Activated CD8-positive, alpha-beta memory T cell treated with anti-CD3 and anti-CD28 coated beads, Interleukin-2, amount 50 U/mL, for 1 hour (primary cell): ENCODE measurements around the gene FGFBP1.
"Not testable (repeated sequence)": the region's sequence is repeated elsewhere in the genome, so short reads cannot be mapped to it uniquely, and the experiment has no call there.

Experiments
- DNase-seq: peaks from one replicate; pipeline ENCODE4 v3.0.0-alpha.2; 2020; ENCODE audit errors: extremely low read depth

FGFBP1 gene

GRCh38 chr4:15945516-15945915 lies 7.0 kb upstream of the FGFBP1 start:
- DNase-seq: no peak

- no peak for DNase-seq
Measured at GRCh38 chr4:15944895-15945294, 6.4 kb upstream of the FGFBP1 start.

- no peak for DNase-seq
Measured at GRCh38 chr4:15942283-15942682, 3.7 kb upstream of the FGFBP1 start.

- no peak for DNase-seq
Measured at GRCh38 chr4:15938182-15938581, 358 bp downstream of the FGFBP1 start.

DNA sequence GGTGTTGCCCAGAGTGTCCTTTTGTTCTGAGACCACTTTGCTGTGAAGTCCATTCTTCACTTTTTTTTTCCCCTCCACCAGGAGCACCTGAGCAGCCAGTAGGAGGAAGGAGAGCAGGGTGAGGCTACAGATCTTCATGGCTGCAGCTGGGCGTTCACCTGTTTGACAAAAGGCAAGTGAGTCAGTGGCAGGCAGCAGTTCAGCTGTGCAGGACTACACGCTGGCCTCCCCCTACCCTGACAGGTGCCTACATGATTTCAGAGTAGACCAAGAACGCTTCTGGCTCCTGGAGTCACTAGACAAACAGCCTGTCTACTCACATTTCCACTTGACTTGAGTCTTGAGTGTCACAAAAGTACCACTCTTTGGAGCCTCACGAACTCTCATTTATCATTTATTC lies 2.0 kb downstream of the FGFBP1 start:
- no peak for DNase-seq

GRCh38 chr4:15935504-15936402 lies 2.8 kb downstream of the FGFBP1 start:
- no peak for DNase-seq

GRCh38 chr4:15934259-15934658 lies 4.3 kb downstream of the FGFBP1 start:
- DNase-seq: no peak

- DNase-seq: no peak
Measured at GRCh38 chr4:15931451-15932210, 6.9 kb downstream of the FGFBP1 start.

DNA sequence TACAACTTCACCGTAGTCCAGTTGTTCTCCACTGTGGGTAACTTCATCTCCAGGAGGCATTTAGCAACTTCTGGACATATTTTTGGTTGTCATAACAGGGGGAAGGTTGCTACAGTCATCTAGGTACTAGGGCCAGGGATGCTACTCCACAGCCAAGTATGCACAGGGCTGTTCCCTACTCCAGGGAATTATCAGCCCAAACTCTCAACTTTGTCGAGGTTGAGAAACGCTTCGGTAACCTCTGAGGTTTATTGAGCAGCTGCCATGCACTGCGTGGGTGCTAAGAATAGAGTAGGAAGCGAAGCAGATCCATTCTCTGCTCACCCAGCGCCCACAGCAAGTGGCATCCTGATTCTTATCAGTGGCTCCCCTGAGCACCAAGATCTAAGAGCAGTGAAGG lies 8.2 kb downstream of the FGFBP1 start:
- no peak for DNase-seq

GRCh38 chr4:15929540-15929939 lies 9.0 kb downstream of the FGFBP1 start:
- no peak for DNase-seq

DNA sequence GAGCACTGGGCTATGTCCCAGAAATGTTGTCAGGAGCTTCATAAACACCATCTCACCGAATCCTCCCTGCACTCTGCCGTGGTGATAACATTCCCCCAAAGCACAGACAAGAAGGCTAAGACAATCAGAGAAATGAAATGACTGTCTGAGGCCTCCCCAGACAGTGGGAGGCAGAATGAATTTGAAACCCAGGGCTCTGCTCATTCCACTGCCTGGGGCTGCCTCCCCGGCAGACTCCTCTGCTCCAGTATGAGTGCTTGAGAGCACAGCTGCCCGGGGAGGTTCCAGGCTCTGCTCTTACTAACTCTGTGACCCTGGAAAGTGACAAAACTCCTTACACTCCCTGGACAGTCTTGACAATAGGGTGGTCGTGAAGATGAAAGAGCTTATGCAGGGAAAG lies 9.7 kb downstream of the FGFBP1 start:
- no peak for DNase-seq

DNA sequence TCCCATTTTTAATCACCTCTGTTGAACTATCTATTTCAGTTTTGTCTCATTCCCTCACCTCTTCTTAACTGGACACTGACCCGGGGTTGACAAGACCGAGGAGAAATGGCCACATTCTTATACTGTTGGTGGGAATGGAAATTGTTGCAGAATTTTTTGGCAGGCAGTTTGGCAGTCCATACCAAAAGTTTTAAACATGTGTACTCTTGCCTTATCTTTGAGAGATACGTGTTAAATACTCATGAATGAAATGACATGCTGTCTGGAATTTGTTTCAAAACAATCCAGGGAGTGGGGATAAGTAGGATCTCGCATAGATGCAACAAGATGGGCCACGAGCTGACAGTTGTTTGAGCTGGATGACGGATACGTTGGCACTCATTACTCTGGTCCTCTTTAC lies 12.1 kb downstream of the FGFBP1 start:
- no peak for DNase-seq

GRCh38 chr4:15925830-15926229 lies 12.7 kb downstream of the FGFBP1 start:
- no peak for DNase-seq

GRCh38 chr4:15921592-15921932 lies 17.0 kb downstream of the FGFBP1 start:
- DNase-seq: no peak

- no peak for DNase-seq
Measured at GRCh38 chr4:15920723-15921591, 17.6 kb downstream of the FGFBP1 start.

- DNase-seq: no peak
Measured at GRCh38 chr4:15918484-15919129, 19.9 kb downstream of the FGFBP1 start.

- DNase-seq: no peak
Measured at GRCh38 chr4:15917297-15917696, 21.2 kb downstream of the FGFBP1 start.

DNA sequence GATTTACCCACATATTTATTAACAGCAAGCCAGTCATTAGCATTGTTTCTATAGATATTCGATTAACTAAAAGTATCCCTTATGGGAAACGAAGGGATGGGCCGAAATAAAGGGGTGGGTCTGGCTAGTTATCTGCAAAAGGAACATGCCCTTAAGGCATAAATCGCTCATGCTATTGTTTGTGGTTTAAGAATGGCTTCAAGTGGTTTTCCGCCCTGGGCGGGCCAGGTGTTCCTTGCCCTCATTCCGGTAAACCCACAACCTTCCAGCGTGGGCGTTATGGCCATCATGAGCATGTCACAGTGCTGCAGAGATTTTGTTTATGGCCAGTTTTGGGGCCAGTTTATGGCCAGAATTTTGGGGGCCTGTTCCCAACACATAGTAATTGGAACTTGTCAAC lies 22.2 kb downstream of the FGFBP1 start:
- not testable (repeated sequence) for DNase-seq

- DNase-seq: no peak
Measured at GRCh38 chr4:15914736-15915135, 23.8 kb downstream of the FGFBP1 start.

GRCh38 chr4:15914291-15914690 lies 24.2 kb downstream of the FGFBP1 start:
- no peak for DNase-seq

- DNase-seq: no peak
Measured at GRCh38 chr4:15913631-15913970, 24.9 kb downstream of the FGFBP1 start.
